Measurements from ENCODE around the gene GRM5.
A peak's percentile ranks its signal among the peaks of the same experiment; 100 is the strongest.
"Not testable (repeated sequence)": the region's sequence is repeated elsewhere in the genome, so short reads cannot be mapped to it uniquely, and the experiment has no call there.

The GRM5 gene

GRCh38 chr11:88535266-88535665 lies 530.5 kb downstream of the GRM5 start:
- no peak for DNase-seq

- DNase-seq = not testable (repeated sequence)
These were observed 531.1 kb downstream of the GRM5 start for GRCh38 chr11:88534706-88535105.

GRCh38 chr11:88534185-88534584 lies 531.6 kb downstream of the GRM5 start:
- no peak for DNase-seq

- DNase-seq = no peak
These were observed 532.8 kb downstream of the GRM5 start for GRCh38 chr11:88533001-88533400.

- no peak for DNase-seq
These were observed 534.0 kb downstream of the GRM5 start for GRCh38 chr11:88531831-88532230.

GRCh38 chr11:88529426-88529825 lies 536.4 kb downstream of the GRM5 start:
- DNase-seq = no peak

- DNase-seq = no peak
These were observed 542.3 kb downstream of the GRM5 start for GRCh38 chr11:88523386-88524071.

- DNase-seq = no peak
These were observed 543.0 kb downstream of the GRM5 start for GRCh38 chr11:88522624-88523385.

GRCh38 chr11:88521799-88522201 lies 544.0 kb downstream of the GRM5 start:
- no peak for DNase-seq

GRCh38 chr11:88521399-88521798 lies 544.4 kb downstream of the GRM5 start:
- DNase-seq = no peak

- no peak for DNase-seq
These were observed 545.4 kb downstream of the GRM5 start for GRCh38 chr11:88520391-88520790.

GRCh38 chr11:88515002-88515401 lies 550.8 kb downstream of the GRM5 start:
- no peak for DNase-seq

- no peak for DNase-seq
These were observed 554.8 kb downstream of the GRM5 start for GRCh38 chr11:88511006-88511405.

- no peak for DNase-seq
These were observed 556.8 kb downstream of the GRM5 start for GRCh38 chr11:88508759-88509581.

- no peak for DNase-seq
These were observed 557.4 kb downstream of the GRM5 start for GRCh38 chr11:88508418-88508758.

GRCh38 chr11:88507771-88508417 lies 557.9 kb downstream of the GRM5 start:
- no peak for DNase-seq

GRCh38 chr11:88501541-88501940 lies 564.2 kb downstream of the GRM5 start:
- no peak for DNase-seq

- no peak for DNase-seq
These were observed 569.9 kb downstream of the GRM5 start for GRCh38 chr11:88495836-88496235.

- peak; percentile 4 for DNase-seq
These were observed 570.9 kb downstream of the GRM5 start for GRCh38 chr11:88494848-88495247.

- DNase-seq = no peak
These were observed 574.1 kb downstream of the GRM5 start for GRCh38 chr11:88491674-88492073.

GRCh38 chr11:88489030-88489429 lies 576.8 kb downstream of the GRM5 start:
- DNase-seq = no peak

- no peak for DNase-seq
These were observed 578.1 kb downstream of the GRM5 start for GRCh38 chr11:88487646-88488045.
